Activated B cell treated with CpG ODN at 0.5 μM for 24 hours (primary cell): ENCODE measurements around the gene SYNJ1. TPM values are rescaled to one million over a fixed set of nuclear protein-coding genes. Genes with fewer than 3 reads are reported as not detected.
"Not testable (repeated sequence)": the region's sequence is repeated elsewhere in the genome, so short reads cannot be mapped to it uniquely, and the experiment has no call there.

Experiments
- ATAC-seq: fragments of 200-7000 bp; cut with Tn5 transposase; one replicate; pipeline ENCODE4 v1.10.0; 2021; ENCODE audit warnings: low read depth, mild to moderate bottlenecking, moderate library complexity
- CTCF ChIA-PET: fragments of 350-600 bp; sonication (Branson Sonifier 250); formaldehyde crosslinking; loops from one replicate; lab custom pipeline; 2021; ENCODE audit warnings: antibody characterized with exemption; lab: Charles Lee
- POLR2A ChIA-PET: fragments of 350-600 bp; sonication (Branson Sonifier 250); formaldehyde crosslinking; loops from one replicate; lab custom pipeline; 2021; ENCODE audit warnings: antibody characterized with exemption; lab: Charles Lee
- DNase-seq: peaks from one replicate; pipeline ENCODE4 v3.0.0; 2022
- H3K27ac Mint-ChIP-seq: one replicate; pipeline ENCODE4 v1.8.0; 2020; ENCODE audit warnings: mixed read lengths
- H3K27me3 Mint-ChIP-seq: one replicate; pipeline ENCODE4 v1.8.0; 2021; ENCODE audit warnings: mixed read lengths
- H3K36me3 Mint-ChIP-seq: one replicate; pipeline ENCODE4 v1.8.0; 2021; ENCODE audit warnings: low read depth, mixed read lengths
- H3K4me1 Mint-ChIP-seq: one replicate; pipeline ENCODE4 v1.8.0; 2021; ENCODE audit warnings: mixed read lengths
- H3K4me3 Mint-ChIP-seq: one replicate; pipeline ENCODE4 v1.8.0; 2020; ENCODE audit warnings: mild to moderate bottlenecking, mixed read lengths
- H3K9me3 Mint-ChIP-seq: one replicate; pipeline ENCODE4 v1.8.0; 2020; ENCODE audit warnings: mixed read lengths
- intact Hi-C: fragments of 100-400 bp; cut with micrococcal nuclease; formaldehyde crosslinking; loops from one replicate; pipeline ENCODE4 v1.15.1; 2024
- total RNA-seq: library from RNA; stranded (reverse); gene quantifications from 2 replicates; pipeline ENCODE4 v1.2.3, GENCODE V29; 2022
- TF ChIP-seq, protein P1 (sequence below): fragments of 200-600 bp; IDR thresholded peaks from one replicate; pipeline ENCODE4 v1.8.0; 2022; ENCODE audit warnings: antibody characterized with exemption, mild to moderate bottlenecking

Gene SYNJ1
- total RNA-seq, 1 donor from 2014 or later = 5.2 TPM

DNA sequence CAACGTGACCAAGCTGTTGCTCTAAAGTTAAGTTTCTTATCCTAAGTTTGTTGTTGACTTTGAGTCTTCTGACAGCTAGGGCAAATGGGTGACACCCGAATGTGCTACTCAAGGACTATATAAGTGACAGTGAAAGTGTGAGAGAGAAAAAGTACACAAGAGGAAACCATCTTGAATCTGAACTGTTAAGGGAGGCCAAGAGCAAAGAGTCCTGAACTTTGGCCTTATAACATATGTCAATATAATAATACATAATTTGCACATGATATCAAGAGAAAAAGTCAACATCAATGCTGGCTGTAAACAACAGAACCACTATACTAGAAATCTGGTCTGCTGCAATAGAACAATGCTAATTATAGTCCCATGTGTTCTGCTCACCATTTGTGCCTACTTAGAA is 29.5 kb downstream of the SYNJ1 start:
- Mint-ChIP-seq H3K36me3 (peaks cover 16% of the 10 kb centered on the region), H3K9me3 (no peaks in the 10 kb centered on the region), H3K27me3 (peaks cover 12% of the 10 kb centered on the region), H3K4me3 (no peak overlapping the region), H3K4me1 (no peaks in the 10 kb centered on the region), H3K27ac (no peak overlapping the region)
- DNase-seq = no peak
- CTCF ChIA-PET = no interaction called here
- ATAC-seq = no peak
- intact Hi-C loops = no loop called here
- TF ChIP-seq, protein P1, sequence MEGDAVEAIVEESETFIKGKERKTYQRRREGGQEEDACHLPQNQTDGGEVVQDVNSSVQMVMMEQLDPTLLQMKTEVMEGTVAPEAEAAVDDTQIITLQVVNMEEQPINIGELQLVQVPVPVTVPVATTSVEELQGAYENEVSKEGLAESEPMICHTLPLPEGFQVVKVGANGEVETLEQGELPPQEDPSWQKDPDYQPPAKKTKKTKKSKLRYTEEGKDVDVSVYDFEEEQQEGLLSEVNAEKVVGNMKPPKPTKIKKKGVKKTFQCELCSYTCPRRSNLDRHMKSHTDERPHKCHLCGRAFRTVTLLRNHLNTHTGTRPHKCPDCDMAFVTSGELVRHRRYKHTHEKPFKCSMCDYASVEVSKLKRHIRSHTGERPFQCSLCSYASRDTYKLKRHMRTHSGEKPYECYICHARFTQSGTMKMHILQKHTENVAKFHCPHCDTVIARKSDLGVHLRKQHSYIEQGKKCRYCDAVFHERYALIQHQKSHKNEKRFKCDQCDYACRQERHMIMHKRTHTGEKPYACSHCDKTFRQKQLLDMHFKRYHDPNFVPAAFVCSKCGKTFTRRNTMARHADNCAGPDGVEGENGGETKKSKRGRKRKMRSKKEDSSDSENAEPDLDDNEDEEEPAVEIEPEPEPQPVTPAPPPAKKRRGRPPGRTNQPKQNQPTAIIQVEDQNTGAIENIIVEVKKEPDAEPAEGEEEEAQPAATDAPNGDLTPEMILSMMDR = no peak
- POLR2A ChIA-PET = no interaction called here

DNA sequence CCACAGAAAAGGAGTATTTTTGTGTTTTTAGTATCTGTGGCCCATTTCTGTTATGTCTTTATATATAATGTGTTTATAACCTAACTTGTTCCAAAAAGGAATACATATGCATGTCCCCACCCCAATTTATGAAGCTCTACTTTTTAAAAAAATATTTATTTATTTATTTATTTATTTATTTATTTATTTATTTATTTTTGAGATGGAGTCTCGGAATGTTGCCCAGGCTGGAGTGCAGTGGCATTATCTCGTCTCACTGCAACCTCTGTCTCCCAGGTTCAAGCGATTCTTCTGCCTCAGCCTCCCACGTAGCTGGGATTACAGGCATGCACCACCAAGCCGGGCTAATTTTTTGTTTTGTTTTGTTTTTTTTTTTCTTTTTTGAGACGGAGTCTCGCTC is 32.3 kb downstream of the SYNJ1 start:
- ATAC-seq, H3K4me1 Mint-ChIP-seq, CTCF ChIA-PET, H3K4me3 Mint-ChIP-seq, H3K9me3 Mint-ChIP-seq, intact Hi-C loops, DNase-seq, H3K27ac Mint-ChIP-seq, H3K27me3 Mint-ChIP-seq: not testable (repeated sequence)
- POLR2A ChIA-PET = interaction anchor here (1.0 kb wide), 1 partner anchor 76 kb away, joined by 10 read pairs; the partner anchor contains the start of gene PAXBP1
- H3K36me3 Mint-ChIP-seq = peaks cover 12% of the 10 kb centered on the region

DNA sequence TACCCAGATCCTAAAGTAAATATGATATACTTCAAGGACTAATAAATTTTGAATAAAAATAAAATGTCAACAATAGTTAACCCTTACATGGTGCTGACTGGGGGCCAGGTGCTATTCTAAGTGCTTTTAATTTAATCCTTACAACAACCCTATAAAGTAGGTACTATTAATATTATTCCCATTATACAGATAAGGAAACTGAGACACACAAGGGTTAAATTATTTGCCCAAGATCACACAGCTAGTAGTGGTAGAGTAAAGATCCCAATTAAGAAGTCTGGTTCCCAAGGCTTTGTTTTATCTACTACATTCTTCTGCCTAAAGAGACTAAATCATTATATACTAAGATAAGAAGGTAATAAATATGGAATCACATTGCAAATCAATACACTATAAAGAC is 34.2 kb downstream of the SYNJ1 start:
- Mint-ChIP-seq H3K4me1 (no peaks in the 10 kb centered on the region), H3K27ac (no peak overlapping the region), H3K27me3 (no peaks in the 10 kb centered on the region), H3K4me3 (no peak overlapping the region), H3K9me3 (no peaks in the 10 kb centered on the region), H3K36me3 (peaks cover 1% of the 10 kb centered on the region)
- no peak for DNase-seq
- intact Hi-C loops = no loop called here
- ChIA-PET CTCF (interaction anchor here (0.7 kb wide), 1 partner anchor 124 kb away, joined by 4 read pairs; no protein-coding TSS in a partner anchor), POLR2A (no interaction called here)
- no peak for ATAC-seq
- TF ChIP-seq, protein P1 = no peak

DNA sequence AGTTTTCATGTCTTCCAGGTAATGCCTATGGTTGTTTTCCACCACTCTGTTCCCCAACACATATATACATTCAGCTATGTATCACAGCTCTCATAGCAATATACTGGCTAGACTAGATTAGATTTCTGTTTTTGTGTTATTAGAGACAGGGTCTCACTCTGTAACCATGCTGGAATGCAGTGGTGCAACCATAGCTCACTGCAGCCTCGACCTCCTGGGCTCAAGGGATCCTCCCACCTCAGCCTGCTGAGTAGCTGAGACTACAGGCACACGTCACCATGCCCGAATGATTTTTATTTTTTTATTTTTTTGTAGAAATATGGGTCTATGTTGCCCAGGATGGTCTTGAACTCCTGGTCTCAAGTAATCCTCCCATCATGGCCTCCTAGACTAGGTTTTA is 37.7 kb downstream of the SYNJ1 start:
- ATAC-seq = no peak
- Mint-ChIP-seq H3K27ac (no peak overlapping the region), H3K27me3 (no peaks in the 10 kb centered on the region), H3K36me3 (peaks cover 3% of the 10 kb centered on the region), H3K4me1 (no peaks in the 10 kb centered on the region), H3K9me3 (no peaks in the 10 kb centered on the region), H3K4me3 (no peak overlapping the region)
- ChIA-PET POLR2A (no interaction called here), CTCF (no interaction called here)
- intact Hi-C loops = no loop called here
- TF ChIP-seq, protein P1 = no peak
- no peak for DNase-seq

DNA sequence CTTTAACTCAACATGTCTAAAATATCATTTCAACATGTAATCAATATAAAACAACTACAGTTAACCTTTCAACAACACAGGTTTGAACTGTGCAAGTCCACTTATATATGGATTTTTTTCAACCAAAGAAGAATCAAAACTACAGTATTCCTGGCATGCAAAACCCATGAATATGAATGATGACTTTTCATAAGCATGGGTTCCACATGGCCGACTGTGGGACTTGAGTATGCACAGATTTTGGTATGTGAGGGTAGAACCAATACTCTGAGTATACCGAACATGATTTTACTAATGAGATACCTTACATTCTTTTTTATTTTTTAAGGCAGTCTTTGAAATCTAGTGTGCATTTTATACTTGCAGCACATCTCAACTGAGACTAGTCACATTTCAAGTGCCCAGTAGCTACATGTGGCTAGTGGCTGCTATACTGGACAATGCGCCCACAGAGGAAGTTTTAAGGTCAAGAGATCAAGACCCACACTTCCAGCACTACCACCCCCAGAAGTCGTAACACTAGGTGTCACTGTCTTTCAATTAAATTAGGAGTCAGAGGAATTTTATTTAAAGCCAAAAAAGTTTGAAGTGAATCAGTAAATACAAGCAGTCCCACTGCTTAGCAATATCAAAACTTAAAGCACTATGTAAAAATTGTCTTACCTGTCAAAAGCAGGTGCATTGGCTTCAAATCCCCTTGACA is 40.0 kb downstream of the SYNJ1 start:
- no peak overlapping the region for H3K27ac Mint-ChIP-seq
- no peaks in the 10 kb centered on the region for H3K27me3 Mint-ChIP-seq
- no peak for ATAC-seq
- no peak overlapping the region for H3K4me3 Mint-ChIP-seq
- CTCF ChIA-PET = interaction anchor here (1.1 kb wide), 1 partner anchor 138 kb away, joined by 5 read pairs; no protein-coding TSS in a partner anchor
- intact Hi-C loops = no loop called here
- no peaks in the 10 kb centered on the region for H3K4me1 Mint-ChIP-seq
- no peak for DNase-seq
- H3K36me3 Mint-ChIP-seq = peaks cover 6% of the 10 kb centered on the region
- no peaks in the 10 kb centered on the region for H3K9me3 Mint-ChIP-seq
- POLR2A ChIA-PET = no interaction called here
- TF ChIP-seq, protein P1 = no peak
